Dermis microvascular lymphatic vessel endothelial cell (primary cell): ENCODE measurements around the gene ACAP3. TPM values are rescaled to one million over a fixed set of nuclear protein-coding genes. Genes with fewer than 3 reads are reported as not detected.
"Not testable (repeated sequence)": the region's sequence is repeated elsewhere in the genome, so short reads cannot be mapped to it uniquely, and the experiment has no call there.

Experiments used
- DNase-seq, 2 donors: peaks; one replicate each; pipeline versions ENCODE4 v3.0.0 to v3.0.0-alpha.2; 2010; ENCODE audit warnings: low read depth in 2 of 2
- total RNA-seq: library from RNA; depleted of rRNA; stranded (reverse); fragments of >200 nt; gene quantifications from 2 replicates; pipeline ENCODE4 v1.2.1, GENCODE V29; 2014

Gene ACAP3
- total RNA-seq, 1 donor from 2014 or later = 11.8 TPM

DNA sequence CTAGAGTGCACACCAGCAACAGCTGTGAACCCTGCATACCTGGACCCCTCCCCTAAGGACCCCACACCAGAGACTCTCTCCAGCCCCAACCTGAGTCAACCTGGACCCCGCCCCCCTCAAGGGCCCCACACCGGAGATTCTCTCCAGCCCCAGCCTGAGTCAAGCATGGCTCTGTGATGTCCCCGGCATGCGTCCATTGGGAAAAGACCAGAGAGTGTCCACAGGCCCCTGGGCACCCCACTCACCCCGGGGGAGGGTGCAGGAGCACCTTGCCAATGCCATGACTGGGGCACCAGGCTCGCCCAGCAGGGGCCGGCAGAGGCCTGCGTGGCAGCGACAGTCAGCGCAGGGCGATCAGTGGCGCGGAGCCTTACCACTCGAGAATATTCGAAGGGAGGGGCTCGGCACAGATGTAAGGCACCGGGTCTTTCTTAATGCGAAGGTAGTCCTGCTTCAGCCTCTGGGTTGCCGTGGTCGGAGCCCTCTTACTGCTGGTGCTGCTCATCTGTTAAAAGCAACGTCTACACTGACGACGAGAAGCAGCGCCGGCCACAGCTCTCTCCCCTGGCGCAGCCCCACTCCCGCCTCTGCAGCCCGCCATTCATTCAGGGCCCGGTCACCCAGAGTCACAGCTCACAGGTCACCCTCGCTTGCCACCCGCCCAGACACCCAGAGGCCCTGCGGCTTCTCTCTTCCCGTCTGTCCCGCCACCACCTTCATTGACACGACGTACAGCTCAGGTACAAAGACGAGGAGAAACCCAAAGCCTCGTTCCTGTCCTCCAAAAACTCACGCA is 40.0 kb downstream of the ACAP3 start:
- DNase-seq = no peak

DNA sequence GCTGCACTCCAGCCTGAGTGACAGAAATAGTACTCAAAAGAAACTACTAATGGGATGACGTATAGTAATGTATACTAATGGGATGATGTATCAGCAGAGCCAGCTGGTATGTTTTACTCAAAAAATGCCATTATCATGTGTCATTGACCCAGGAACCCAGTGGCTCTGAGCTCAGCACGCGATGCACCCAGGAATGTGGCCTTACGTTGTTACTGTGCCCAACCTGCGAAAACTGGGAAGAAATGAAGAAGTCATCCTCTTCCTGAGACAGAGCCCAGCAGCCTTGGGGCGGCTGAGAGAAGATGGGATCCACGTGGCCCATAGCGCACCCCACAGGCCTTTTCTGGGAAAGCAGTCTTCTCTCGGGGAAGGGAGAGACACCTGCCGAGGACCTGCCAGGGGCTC is 42.9 kb downstream of the ACAP3 start:
- peak in 1 of 2 donors; percentile 28 for DNase-seq

DNA sequence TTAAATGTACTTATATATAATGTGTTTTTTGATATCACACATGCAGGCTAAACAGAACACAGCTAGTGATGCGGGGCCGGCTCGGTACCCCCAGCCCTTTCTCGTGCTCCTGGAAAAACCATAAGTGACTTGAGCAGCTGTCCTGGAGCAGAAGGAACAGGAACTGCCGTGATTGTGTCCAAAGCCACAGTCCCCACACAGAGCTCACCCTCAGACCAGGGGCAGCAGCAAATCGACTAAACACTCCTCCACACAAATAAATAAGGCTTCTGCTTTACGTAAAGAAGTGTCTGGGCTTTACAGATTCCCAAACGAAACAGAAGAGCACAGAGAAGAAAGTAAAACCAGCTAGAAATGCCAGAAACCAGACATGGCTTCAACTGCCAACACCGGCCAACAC is 43.7 kb downstream of the ACAP3 start:
- DNase-seq = no peak

DNA sequence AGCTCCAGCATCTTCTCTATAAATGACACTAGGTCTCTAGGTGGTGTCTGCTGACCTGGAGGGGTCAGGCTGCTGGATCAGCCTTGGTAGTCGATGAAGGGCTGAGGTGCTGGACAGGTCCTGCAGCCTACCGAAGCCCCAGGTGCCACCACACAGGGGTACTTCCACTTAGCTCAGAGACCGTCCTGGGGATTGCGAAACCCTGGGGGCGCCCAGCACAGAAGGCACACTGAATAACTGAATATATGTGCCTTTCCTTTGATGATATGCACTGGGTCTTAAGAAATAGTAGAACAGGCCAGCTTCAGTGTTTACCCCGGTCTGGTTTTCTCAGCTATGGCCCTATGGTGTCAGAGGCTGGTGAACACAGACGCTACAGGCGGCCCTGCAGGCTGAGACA is 45.0 kb downstream of the ACAP3 start:
- DNase-seq = no peak

DNA sequence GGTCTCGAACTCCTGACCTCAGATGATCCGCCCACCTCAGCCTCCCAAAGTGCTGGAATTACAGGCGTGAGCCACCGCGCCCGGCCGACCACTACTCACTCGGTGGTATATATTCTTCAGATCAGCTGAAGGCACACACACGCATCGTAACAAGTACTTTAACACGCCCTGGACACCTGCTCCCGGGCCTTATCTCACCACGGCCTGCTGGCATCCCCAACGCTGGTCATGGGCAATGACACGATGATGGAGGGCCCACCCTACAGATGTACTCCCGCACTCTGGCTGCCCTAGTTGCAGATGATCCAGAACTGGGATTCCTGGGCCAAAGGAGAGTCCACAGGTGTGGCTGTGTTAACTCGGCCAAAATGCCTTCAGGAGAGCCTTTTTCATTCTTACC is 45.7 kb downstream of the ACAP3 start:
- DNase-seq = no peak

DNA sequence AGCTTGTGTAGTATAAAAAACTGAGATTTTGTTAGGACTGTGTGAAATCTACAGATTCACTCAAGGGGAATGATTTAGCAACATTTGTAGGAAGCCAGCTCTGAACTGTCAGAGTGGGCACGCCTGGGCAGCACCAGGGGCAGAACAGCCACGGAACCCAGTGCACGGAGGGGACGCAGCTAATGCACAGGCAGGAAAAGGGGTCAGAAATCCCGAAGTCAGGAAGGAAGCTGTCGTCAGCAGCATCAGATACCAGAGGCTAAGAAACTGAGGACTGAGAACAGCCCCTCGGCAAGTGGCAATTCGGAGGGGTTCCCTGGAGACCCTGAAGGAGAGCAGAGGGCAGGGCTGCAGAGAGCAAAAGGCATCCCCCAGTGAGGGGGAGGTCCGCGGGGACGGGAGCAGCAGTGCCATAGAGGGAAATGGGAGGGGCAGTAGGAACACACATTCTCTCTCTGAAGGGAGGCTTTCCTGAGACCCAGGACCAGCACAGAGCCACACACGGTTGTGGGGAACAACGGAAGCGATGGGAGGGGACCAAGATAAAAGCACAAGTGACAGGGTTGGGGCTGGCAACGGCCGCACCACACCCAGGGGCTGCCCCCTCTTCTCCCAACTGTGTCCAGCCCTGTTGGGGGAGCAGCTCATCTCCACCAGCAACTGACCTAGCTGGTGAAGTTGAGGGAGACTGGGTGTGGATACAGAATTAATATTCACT is 46.7 kb downstream of the ACAP3 start:
- DNase-seq = peak in 1 of 2 donors; percentile 47

DNA sequence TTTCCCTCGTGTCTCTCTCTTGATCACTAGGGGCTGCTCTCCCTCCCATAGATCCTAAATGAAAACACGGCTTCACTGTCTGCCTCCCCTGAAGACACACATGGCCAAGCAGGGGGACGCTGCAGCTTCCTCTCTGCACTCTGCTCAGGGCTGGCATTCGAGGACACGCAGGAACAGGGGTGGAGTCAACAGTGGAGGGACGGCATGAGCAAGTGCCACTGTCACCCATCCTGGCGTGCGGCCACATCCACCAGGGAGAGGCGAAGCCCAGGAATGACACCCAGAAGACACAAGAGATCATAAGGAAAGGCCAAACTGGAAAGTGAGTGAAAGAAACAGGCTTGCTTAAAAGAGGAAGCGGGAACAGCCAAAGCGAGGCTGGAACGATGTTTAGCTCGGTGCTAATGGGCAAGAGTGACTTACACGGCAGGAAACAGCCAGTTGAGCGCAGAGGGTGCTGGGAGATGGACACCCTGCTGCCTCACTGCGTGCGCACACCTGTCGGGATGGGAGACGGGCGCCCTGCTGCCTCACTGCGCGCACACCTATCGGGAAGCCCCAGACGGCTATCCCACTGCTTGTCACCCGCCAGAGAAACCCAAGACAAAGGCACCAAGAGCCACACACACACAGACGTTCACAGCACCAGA is 47.7 kb downstream of the ACAP3 start:
- no peak for DNase-seq

DNA sequence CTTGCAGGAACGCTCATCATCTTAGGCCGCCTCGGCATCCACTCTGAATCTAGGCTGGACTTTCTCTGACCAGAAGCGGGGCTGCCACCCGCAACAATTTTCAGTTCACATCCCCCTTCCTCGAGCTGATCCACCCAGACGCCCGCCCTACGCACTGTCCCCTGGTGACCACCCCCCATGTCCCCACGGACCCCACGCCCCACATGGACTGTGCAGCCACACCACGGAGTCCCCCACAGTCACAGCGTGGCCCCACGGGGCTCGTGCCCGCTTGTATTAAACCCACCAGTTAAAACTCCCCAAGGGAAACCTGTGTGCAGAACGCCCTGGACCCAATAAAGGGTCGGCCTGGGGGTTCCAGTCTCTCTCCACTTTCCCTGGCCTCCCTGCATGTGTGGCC is 48.2 kb downstream of the ACAP3 start:
- DNase-seq = no peak

DNA sequence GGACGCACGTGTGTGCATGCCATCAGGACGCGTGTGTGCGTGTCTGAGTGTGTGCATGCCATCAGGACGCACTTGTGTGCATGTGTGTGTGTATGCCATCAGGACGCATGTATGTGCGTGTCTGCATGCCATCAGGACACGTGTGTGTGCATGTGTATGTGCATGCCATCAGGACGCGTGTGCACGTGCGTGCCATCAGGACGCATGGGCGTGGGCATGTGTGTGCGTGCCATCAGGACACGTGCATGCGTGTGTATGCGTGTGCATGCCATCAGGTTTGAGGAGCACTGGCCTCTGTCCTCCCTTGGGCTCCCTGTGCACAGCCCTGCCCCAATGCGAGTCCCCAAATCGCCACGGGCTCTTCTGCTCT is 48.6 kb downstream of the ACAP3 start:
- DNase-seq = no peak

DNA sequence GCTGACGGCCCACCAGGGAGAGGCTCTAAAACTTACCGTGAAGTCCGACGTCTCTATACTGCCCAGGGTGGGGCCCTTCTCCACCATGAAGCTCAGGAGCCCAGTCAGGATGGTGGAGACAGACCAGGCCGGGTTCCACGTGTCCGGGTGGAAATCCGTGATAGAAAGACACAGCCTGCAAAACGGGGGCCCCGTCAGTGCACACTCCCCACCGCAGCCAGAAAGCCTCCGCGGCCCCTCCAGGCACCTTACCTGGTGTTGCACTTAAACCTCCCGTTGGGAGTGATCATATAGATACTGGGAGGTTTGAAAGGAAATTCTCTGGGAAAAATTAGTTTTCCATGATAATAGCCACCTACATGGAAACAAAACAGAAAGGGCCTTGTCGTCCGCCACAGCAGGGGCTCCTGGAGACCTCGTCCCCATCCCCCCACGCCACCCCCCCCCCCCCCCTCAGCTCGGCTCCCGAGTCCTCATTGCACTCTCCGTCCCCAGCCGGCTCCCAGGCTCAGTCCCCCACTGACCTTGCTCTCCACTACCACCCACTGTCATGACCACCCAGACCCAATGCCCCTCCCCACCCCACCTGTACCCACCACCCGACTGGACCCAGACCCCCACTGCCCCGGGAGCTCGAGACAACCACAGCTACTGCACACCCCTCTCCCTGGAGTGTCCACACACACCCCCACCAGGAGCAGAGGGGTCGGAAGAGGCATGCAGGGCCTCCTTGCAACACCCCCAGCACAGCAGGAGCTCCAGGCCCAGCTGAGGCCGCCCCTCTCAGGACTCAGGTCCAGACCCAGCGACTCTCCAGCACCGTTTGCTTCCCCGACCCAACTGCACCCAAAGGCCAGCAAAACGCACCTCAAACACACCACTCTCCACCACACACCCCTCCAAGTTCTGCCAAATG is 50.5 kb downstream of the ACAP3 start:
- DNase-seq = no peak

DNA sequence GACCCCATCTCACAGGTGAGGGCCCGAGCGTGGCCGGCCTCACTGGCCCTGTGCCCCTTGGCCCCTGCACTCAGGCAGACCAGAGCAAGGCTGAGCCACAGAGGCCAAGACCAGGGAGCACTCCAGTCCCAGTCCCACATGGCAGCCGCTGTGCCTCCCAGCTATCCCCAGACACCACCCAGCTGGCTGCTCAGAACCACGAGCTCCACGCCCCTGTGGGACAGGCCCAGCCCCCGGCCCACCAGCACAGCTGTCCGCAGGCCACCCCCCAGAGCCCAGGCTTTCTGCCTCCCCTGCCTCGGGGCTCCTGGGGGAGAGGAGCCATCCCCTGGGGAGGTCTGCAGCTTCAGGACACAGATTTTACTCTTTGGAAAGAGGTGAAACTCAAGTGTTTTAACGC is 52.1 kb downstream of the ACAP3 start:
- no peak for DNase-seq

DNA sequence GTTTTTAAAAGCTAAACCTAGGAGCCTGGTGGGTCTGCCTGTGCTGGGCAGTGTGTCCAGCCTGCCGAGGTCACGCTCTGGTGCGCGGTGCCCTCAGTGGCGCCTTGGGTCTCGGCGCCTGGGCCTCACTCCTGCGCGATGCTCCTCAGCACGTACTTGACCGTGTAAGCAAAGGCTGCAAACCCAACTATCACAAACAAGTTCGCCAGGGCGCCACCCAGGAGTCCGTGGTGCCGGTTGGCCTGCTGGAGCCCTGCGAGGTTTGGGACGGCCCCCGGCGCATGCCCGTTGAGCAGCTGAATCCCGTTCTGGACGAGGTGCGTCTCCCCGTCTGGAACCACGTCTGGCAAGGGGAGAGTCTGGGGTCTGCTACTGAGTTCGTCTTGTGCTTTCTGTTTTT is 52.7 kb downstream of the ACAP3 start:
- no peak for DNase-seq

DNA sequence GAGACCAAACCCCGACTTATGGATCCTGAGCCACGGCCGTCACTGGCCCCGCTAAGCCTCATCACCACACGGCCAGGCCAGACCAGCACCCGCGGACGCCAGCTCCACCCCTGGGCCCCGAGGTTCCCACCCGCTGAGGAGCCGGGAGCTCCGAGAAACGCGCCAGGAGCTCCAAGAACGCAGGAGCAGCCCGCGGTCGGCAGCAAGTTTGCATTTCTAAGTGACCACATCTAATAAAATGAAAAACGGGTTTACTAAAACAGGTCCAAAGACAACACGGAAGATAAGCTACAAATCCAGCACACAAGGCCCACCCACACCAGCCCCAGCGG is 53.1 kb downstream of the ACAP3 start:
- no peak for DNase-seq

DNA sequence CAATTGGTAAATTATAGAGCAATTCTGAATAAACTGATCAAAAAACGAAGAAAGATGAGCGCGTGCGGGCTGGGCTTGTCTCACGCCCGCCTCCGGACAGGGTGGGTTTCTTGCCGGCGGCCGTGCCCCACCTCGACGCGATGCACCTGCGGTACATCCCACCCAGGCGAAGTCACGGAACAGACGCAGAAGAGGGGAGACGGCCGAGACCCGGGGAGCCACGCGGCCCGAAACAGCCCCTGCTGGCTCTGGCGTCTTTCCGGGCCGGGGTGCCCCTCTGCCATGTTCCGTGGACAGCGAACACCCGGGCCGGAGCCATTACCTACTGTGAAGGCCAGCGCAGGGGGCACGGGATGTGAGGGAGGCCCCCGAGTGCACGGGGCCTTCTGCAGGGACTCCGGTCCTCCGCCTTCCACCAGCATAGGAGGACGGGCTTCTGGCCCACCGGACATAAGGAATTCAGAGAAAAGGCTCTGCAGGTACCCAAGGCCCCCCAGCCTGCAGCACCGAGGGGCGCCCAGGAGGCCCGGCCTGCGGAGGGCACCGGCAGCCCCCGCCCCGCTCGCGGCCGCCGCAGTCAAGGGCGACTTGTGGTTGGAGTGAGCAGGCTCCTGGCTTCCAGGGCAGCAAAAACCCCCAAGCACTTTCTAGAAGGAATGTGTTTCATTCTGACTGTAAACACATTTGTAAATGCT is 53.6 kb downstream of the ACAP3 start:
- DNase-seq = no peak

DNA sequence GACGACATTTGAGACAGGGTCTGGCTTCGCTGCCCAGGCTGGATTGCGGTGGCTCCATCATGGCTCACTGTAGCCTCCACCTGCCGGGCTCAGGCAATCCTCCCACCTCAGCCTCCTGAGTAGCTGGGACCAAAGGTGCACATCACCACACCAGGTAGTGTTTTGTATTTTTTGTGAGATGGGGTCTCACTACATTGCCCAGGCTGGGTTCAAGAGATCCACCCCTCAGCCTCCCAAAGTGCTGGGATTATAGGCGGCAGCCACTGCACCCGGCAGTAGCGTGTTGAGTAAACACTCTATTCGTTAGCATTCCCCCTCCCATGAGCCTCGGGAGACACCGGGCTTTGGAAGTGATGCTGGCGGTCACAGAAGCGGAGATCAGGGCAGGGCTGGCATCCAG is 54.4 kb downstream of the ACAP3 start:
- DNase-seq = no peak

DNA sequence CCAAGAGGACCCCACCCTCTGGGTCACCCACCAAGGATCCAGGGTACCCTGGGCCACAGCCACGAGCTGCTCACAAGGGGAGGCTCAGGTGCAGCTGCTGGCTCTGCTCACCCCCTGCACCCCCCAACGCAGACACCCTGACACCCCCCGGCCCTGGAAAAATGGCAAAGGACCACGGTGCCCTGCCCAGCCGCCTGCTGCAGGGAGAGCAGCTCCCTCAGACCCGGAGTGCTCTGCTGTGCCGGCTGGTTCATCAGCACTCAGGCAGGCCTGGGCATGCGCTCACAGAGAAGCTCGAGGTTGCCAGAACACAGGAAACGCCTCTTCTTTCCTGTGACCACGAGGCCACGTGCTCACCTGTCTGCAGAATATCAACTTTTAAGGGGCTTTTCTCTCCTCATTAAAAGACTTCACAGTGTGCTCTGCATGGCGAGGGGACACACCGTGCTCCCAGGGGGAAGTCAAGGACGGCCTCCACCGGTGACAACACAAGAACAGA is 56.9 kb downstream of the ACAP3 start:
- DNase-seq = peak; percentile 43 to 46

DNA sequence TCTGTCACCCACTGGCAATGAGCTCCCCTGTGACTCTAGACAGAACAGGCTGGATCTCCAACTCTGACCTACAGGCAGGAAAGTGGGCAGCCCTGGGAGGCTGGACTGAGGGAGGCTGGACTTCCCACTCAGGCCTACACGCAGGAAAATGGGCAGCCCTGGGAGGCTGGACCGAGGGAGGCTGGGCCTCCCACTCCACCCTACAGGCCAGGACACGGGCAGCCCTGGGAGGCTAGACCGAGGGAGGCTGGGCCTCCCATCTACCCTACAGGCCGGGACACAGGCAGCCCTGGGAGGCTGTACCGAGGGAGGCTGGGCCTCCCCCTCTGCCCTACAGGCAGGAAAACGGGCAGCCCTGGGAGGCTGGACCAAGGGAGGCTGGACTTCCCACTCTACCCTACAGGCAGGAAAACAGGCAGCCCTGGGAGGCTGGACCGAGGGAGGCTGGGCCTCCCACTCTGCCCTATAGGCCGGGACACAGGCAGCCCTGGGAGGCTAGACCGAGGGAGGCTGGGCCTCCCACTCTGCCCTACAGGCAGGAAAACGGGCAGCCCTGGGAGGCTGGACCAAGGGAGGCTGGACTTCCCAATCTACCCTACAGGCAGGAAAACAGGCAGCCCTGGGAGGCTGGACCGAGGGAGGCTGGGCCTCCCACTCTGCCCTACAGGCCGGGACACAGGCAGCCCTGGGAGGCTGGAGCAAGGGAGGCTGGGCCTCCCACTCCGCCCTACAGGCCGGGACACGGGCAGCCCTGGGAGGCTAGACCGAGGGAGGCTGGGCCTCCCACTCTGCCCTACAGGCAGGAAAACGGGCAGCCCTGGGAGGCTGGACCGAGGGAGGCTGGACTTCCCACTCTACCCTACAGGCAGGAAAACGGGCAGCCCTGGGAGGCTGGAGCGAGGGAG is 59.5 kb downstream of the ACAP3 start:
- DNase-seq = not testable (repeated sequence)

DNA sequence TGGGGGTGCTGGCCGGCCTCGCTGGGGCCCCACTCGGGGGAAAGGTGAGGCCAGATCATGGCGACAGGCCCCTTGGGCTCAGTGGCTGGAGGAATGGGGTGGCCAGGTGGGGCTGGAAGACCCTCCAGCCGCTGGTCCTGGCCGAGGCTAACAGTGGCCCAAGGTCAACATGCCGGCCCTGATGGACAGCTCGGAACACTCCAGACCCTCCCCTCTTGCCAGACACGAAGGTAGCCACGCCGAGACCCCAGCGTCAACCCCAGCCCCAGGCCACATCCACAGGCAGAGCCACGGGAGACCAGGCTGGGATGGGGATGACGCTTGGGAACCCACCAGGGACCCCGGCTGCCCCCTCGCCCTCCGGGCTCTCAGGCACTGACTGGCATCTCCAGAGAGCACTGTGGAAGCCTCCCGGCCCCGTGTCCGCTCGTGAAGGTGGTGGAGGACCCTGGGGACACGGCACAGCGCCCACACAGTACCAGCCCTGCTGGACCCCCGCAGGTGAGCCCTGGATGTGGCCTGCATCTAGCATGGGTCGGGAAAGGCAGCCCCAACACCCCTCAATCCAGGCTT is 60.3 kb downstream of the ACAP3 start:
- DNase-seq = no peak

DNA sequence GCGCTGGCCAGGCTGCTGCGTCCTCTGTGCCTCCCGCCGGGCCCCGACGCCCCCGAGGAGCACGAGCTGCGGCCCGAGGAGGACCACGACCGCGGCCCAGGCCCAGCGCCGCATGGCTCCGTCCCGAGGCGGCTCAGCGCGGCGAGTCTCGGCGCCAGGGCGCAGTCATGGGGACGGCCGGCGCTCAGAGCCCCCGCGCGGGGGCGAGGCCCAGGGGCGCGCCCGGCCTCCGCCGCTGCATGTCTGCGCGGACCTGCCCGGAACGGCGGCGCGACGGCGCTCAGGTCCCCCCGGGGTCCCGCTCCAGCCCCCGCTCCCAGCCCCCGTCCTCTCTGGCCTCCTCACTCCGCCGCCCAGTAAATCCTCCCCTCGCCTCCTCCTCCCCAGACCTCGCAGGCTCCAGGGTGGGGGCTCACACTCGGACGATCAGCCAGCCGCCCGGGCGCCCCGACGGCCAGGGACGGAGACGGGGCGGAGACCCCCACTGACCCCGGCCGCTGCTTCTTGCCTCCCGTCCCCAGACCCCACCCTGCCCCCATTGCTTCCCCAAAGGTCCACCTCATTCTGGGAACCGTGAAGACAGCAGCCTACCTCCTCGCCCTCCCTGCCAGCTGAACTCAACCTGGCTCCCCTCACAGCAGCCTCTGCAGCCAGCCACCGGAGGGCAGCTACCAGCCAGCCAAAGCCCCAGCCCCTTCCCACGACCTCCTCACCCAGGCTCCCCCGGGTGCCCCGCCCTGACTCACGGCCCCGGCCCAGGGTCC is 61.0 kb downstream of the ACAP3 start, which contains the start of gene C1QTNF12:
Gene C1QTNF12, minus strand, starts transcription at position 146 of the 764 bp plus-strand sequence. Its CDS starts 32 bp downstream, at position 114.
- DNase-seq = no peak
